MM.1S (cell line): ENCODE data around the gene CTRB1.

Experiments used
- DNase-seq: peaks from one replicate; pipeline ENCODE4 v3.0.0-alpha.2; 2015
- H2AFZ ChIP-seq: fragments of 300-600 bp; sonication (generic); 2 replicates; pipeline ENCODE4 v1.6.0; 2016; ENCODE audit warnings: antibody characterized with exemption, low read length
- H3F3A ChIP-seq: fragments of 300-600 bp; sonication (generic); 2 replicates; pipeline ENCODE4 v1.6.1; 2016; ENCODE audit warnings: mild to moderate bottlenecking, antibody characterized with exemption, low read length, moderate library complexity, mixed read lengths; ENCODE audit not compliant: insufficient read depth
- H3K27ac ChIP-seq: fragments of 300-600 bp; sonication (generic); 2 replicates; pipeline ENCODE4 v1.5.1; 2016; ENCODE audit warnings: mild to moderate bottlenecking, low read length
- H3K27me3 ChIP-seq: fragments of 300-600 bp; sonication (generic); replicated peaks from 2 replicates; pipeline ENCODE4 v1.6.0; 2016; ENCODE audit warnings: low read length; ENCODE audit not compliant: insufficient read depth
- H3K36me3 ChIP-seq: fragments of 300-600 bp; sonication (generic); replicated peaks from 2 replicates; pipeline ENCODE4 v1.6.1; 2016; ENCODE audit warnings: mild to moderate bottlenecking, low read length, mixed read lengths; ENCODE audit not compliant: insufficient read depth
- H3K4me1 ChIP-seq: fragments of 300-600 bp; sonication (generic); 2 replicates; pipeline ENCODE4 v1.6.1; 2016; ENCODE audit warnings: low read length, mixed read lengths
- H3K4me2 ChIP-seq: fragments of 300-600 bp; sonication (generic); 2 replicates; pipeline ENCODE4 v1.6.0; 2016; ENCODE audit warnings: low read depth, low read length
- H3K4me3 ChIP-seq: fragments of 300-600 bp; sonication (generic); 2 replicates; pipeline ENCODE4 v1.5.1; 2016; ENCODE audit warnings: low read length, mixed read lengths
- H3K79me2 ChIP-seq: fragments of 300-600 bp; sonication (generic); 2 replicates; pipeline ENCODE4 v1.6.1; 2016; ENCODE audit warnings: mixed run types, low read length, mixed read lengths
- H3K9ac ChIP-seq: fragments of 300-600 bp; sonication (generic); 2 replicates; pipeline ENCODE4 v1.6.1; 2016; ENCODE audit warnings: low read length, mixed read lengths
- H3K9me2 ChIP-seq: fragments of 300-600 bp; sonication (generic); replicated peaks from 2 replicates; pipeline ENCODE4 v1.6.1; 2016; ENCODE audit warnings: mild to moderate bottlenecking, low read length, mixed read lengths; ENCODE audit not compliant: insufficient read depth
- H3K9me3 ChIP-seq: fragments of 300-600 bp; sonication (generic); replicated peaks from 2 replicates; pipeline ENCODE4 v1.6.1; 2016; ENCODE audit warnings: mild to moderate bottlenecking, low read length, mixed read lengths; ENCODE audit not compliant: insufficient read depth
- H4K20me1 ChIP-seq: fragments of 300-600 bp; sonication (generic); 2 replicates; pipeline ENCODE4 v1.6.1; 2016; ENCODE audit warnings: mild to moderate bottlenecking, low read length, moderate library complexity, mixed read lengths; ENCODE audit not compliant: insufficient read depth
- CTCF ChIP-seq: fragments of 300-600 bp; sonication (generic); IDR thresholded peaks from 2 replicates; pipeline ENCODE4 v1.5.1; 2016; ENCODE audit warnings: antibody characterized with exemption, low read length, mixed read lengths
- EZH2 ChIP-seq: fragments of 300-600 bp; sonication (generic); optimal IDR thresholded peaks from 2 replicates; pipeline ENCODE3; 2017; ENCODE audit warnings: low read depth, mild to moderate bottlenecking, antibody characterized with exemption, low read length, mixed read lengths
- EZH2phosphoT487 ChIP-seq: fragments of 300-600 bp; sonication (generic); IDR thresholded peaks from 2 replicates; pipeline ENCODE4 v1.6.1; 2018; ENCODE audit warnings: antibody characterized with exemption, low read length

CTRB1 gene

GRCh38 chr16:75244844-75245758, 26.3 kb downstream of the CTRB1 start:
- Histone ChIP-seq H3K4me1 (no peaks in the 10 kb centered on the region), H3K79me2 (no peaks in the 10 kb centered on the region)

GRCh38 chr16:75246504-75247205, 27.9 kb downstream of the CTRB1 start:
- Histone ChIP-seq H4K20me1 (no peaks in the 10 kb centered on the region), H3K79me2 (no peaks in the 10 kb centered on the region), H3K36me3 (no peaks in the 10 kb centered on the region), H2AFZ (no peak overlapping the region), H3K27ac (no peak overlapping the region), H3K9me2 (no peaks in the 10 kb centered on the region), H3K4me2 (no peak overlapping the region), H3K4me3 (no peak overlapping the region), H3F3A (no peaks in the 10 kb centered on the region), H3K27me3 (peaks cover 9% of the 10 kb centered on the region), H3K9me3 (no peaks in the 10 kb centered on the region), H3K4me1 (no peaks in the 10 kb centered on the region), H3K9ac (no peak overlapping the region)
- TF ChIP-seq EZH2phosphoT487 (no peak), EZH2 (no peak), CTCF (no peak)
- no peak for DNase-seq

More at GRCh38 chr16:75244844-75245758, 26.3 kb downstream of the CTRB1 start:
- no peaks in the 10 kb centered on the region for H3K9me2 ChIP-seq
- DNase-seq: no peak
- H3K4me3 ChIP-seq: no peak overlapping the region
- H2AFZ ChIP-seq: no peak overlapping the region
- no peak for TF ChIP-seq CTCF
- no peaks in the 10 kb centered on the region for H4K20me1 ChIP-seq
- H3K36me3 ChIP-seq: no peaks in the 10 kb centered on the region
- no peak overlapping the region for H3K27ac ChIP-seq
- H3K9ac ChIP-seq: no peak overlapping the region
- H3K4me2 ChIP-seq: no peak overlapping the region
- H3K9me3 ChIP-seq: no peaks in the 10 kb centered on the region
- no peaks in the 10 kb centered on the region; the same call in 1 of the 2 replicates for H3K27me3 ChIP-seq
- no peaks in the 10 kb centered on the region for H3F3A ChIP-seq

GRCh38 chr16:75247249-75247648, 28.5 kb downstream of the CTRB1 start:
- Histone ChIP-seq H3K9ac (no peak overlapping the region), H3K9me3 (no peaks in the 10 kb centered on the region), H3F3A (no peaks in the 10 kb centered on the region), H3K4me2 (no peak overlapping the region), H3K4me1 (no peaks in the 10 kb centered on the region), H3K4me3 (no peak overlapping the region), H3K27me3 (peaks cover 15% of the 10 kb centered on the region), H2AFZ (no peak overlapping the region), H3K79me2 (no peaks in the 10 kb centered on the region), H4K20me1 (no peaks in the 10 kb centered on the region), H3K36me3 (no peaks in the 10 kb centered on the region), H3K27ac (no peak overlapping the region), H3K9me2 (no peaks in the 10 kb centered on the region)
- TF ChIP-seq CTCF (no peak), EZH2phosphoT487 (no peak), EZH2 (no peak)
- DNase-seq: no peak
